Activated CD4-positive, alpha-beta memory T cell treated with anti-CD3 and anti-CD28 coated beads for 36 hours (primary cell): ENCODE measurements around the gene GMDS. TPM values are rescaled to one million over a fixed set of nuclear protein-coding genes. Genes with fewer than 3 reads are reported as not detected.

ENCODE experiments used
- CTCF ChIA-PET: fragments of 350-600 bp; sonication (Branson Sonifier 250); formaldehyde crosslinking; loops from one replicate; lab custom pipeline; 2021; ENCODE audit warnings: antibody characterized with exemption, inconsistent platforms; lab: Charles Lee
- POLR2A ChIA-PET: fragments of 350-600 bp; sonication (Branson Sonifier 250); formaldehyde crosslinking; loops from one replicate; lab custom pipeline; 2021; ENCODE audit warnings: antibody characterized with exemption; lab: Charles Lee
- DNase-seq: peaks from one replicate; pipeline ENCODE4 v3.0.0-alpha.2; 2020
- H3K27ac Mint-ChIP-seq: one replicate; pipeline ENCODE4 v1.8.0; 2021; ENCODE audit warnings: mixed read lengths
- H3K27me3 Mint-ChIP-seq: one replicate; pipeline ENCODE4 v1.8.0; 2021; ENCODE audit warnings: mixed read lengths
- H3K36me3 Mint-ChIP-seq: one replicate; pipeline ENCODE4 v1.8.0; 2021; ENCODE audit warnings: mixed read lengths
- H3K4me1 Mint-ChIP-seq: one replicate; pipeline ENCODE4 v1.8.0; 2021; ENCODE audit warnings: low read depth, mixed read lengths
- H3K4me3 Mint-ChIP-seq: one replicate; pipeline ENCODE4 v1.8.0; 2021; ENCODE audit warnings: mild to moderate bottlenecking, mixed read lengths
- H3K9me3 Mint-ChIP-seq: one replicate; pipeline ENCODE4 v1.8.0; 2021; ENCODE audit warnings: mixed read lengths
- intact Hi-C: fragments of 100-400 bp; cut with micrococcal nuclease; formaldehyde crosslinking; loops from one replicate; pipeline ENCODE4 v1.15.1; 2023
- total RNA-seq, 2 experiments: library from RNA; stranded (reverse); gene quantifications; one replicate each; pipeline ENCODE4 v1.2.3, GENCODE V29; 2021

The GMDS gene
- total RNA-seq, 2 experiments from 2014 or later, result 34.7 to 36.4 TPM

DNA sequence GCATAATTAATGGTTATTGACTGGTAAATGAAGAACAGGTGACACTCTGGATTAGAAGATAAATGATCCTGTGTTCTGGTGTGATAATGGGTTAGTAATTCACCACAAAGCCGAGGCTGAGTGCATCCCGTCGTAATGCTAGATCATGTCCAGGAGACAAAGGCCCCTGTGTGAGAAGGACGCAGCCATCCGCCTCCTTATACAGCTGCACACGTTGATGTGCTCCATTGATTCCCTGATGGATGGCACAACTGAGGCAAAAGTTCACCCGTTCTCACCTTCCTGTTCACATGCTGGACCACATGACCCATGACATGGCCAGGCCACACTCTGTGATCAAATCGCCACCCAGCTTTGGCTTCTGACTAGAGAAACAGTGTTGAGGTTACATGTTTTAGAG lies 499.6 kb downstream of the GMDS start:
- no peaks in the 10 kb centered on the region for H3K27me3 Mint-ChIP-seq
- intact Hi-C loops, result no loop called here
- H3K4me3 Mint-ChIP-seq, result no peak overlapping the region
- H3K9me3 Mint-ChIP-seq, result no peaks in the 10 kb centered on the region
- no peaks in the 10 kb centered on the region for H3K4me1 Mint-ChIP-seq
- peaks cover 3% of the 10 kb centered on the region for H3K36me3 Mint-ChIP-seq
- H3K27ac Mint-ChIP-seq, result no peak overlapping the region
- ChIA-PET CTCF (no interaction called here), POLR2A (no interaction called here)
- DNase-seq, result no peak

DNA sequence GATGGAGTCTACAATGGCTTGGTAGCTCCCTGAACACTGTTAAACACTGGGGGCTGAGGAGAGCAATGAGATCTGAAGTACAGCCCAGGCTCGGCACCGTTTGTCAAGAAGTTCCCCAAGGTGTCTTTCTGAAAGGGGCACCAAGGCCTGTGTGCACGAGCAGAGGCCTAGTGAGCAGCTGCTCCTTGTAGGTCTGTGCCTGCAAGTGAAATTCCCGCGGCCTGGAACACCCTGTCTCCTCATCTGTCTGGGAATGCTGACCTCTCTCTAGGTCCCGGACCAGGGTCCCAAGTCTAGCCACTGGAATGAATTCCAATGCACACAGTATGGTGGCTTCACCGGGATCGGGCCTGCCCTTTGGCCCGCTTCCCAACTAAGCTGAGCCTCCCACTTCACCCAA lies 500.9 kb downstream of the GMDS start:
- Mint-ChIP-seq H3K27me3 (no peaks in the 10 kb centered on the region), H3K27ac (no peak overlapping the region), H3K4me1 (no peaks in the 10 kb centered on the region), H3K4me3 (no peak overlapping the region), H3K9me3 (no peaks in the 10 kb centered on the region), H3K36me3 (peaks cover 3% of the 10 kb centered on the region)
- intact Hi-C loops, result no loop called here
- ChIA-PET CTCF (no interaction called here), POLR2A (no interaction called here)
- DNase-seq, result no peak

DNA sequence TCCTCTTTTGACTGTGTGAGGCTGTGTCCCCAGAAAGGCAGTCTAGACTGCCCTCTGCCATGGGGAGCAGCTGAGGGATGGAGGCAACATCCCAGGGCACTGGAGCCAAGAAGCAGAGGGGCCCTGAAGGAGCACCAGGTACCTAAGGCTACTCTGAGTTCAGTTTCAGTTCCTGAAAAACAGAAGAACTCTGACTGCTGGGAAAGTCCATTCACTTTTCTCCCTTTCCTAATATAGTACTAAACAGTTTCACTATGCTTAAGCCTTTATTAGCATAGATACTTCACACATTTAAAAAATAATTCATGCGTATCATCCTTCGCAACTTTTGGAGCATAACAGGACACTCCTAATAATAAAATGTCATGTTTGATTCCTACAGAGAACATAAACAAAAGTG lies 505.7 kb downstream of the GMDS start:
- no peak overlapping the region for H3K4me3 Mint-ChIP-seq
- CTCF ChIA-PET, result no interaction called here
- H3K36me3 Mint-ChIP-seq, result peaks cover 3% of the 10 kb centered on the region
- no peaks in the 10 kb centered on the region for H3K27me3 Mint-ChIP-seq
- H3K9me3 Mint-ChIP-seq, result no peaks in the 10 kb centered on the region
- no peak overlapping the region for H3K27ac Mint-ChIP-seq
- no peak for DNase-seq
- POLR2A ChIA-PET, result no interaction called here
- no peaks in the 10 kb centered on the region for H3K4me1 Mint-ChIP-seq
- intact Hi-C loops, result no loop called here

DNA sequence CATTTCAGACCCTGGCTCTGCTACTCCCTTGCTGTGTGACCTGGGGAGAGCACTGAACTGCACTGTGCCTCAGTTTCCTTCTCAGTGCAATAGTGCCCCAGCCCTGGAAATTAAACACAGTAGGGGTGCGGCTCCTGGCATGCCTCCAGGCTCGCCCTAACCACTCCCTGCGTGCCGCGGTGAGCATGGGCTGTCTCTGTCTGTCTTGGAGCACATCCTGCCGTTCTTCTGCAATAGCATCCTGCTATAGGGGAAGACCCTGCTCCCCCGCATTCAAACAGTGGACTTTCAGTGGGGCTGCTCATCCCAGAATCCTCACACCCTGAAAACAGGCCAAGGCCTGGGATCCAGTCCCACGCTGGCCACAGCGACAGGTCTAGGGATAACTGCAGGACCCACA lies 506.2 kb downstream of the GMDS start:
- Mint-ChIP-seq H3K9me3 (no peaks in the 10 kb centered on the region), H3K27me3 (no peaks in the 10 kb centered on the region), H3K36me3 (peaks cover 3% of the 10 kb centered on the region), H3K4me1 (no peaks in the 10 kb centered on the region), H3K27ac (no peak overlapping the region), H3K4me3 (no peak overlapping the region)
- ChIA-PET POLR2A (no interaction called here), CTCF (no interaction called here)
- intact Hi-C loops, result no loop called here
- DNase-seq, result no peak

DNA sequence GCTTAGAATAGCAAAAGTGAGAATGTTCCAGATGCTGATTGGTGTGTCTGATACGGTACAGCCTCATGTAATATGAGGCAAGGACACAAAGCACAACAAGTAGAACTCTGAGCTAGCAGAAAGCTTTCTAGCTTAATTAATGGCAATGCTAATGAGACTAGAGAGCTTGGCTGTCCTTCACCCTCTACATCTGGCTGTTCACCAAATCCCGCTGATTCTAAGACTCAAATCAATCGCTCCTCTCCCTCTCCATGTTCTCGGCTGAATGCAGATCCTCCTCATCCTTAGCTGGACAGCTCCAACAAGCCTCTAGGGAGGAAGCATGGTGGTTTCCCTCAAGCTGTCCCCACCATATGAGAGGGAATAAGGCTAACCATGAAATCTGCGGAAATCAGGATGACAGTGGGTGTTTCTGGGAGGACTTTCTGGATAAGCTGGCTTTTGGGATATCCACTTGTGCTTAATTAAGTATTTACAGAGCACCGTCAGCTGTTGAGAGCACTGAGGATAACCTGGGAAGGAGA lies 506.8 kb downstream of the GMDS start:
- DNase-seq, result no peak
- ChIA-PET POLR2A (no interaction called here), CTCF (no interaction called here)
- Mint-ChIP-seq H3K36me3 (peaks cover 3% of the 10 kb centered on the region), H3K4me3 (no peak overlapping the region), H3K9me3 (no peaks in the 10 kb centered on the region), H3K27ac (no peak overlapping the region), H3K27me3 (no peaks in the 10 kb centered on the region), H3K4me1 (no peaks in the 10 kb centered on the region)
- intact Hi-C loops, result no loop called here

DNA sequence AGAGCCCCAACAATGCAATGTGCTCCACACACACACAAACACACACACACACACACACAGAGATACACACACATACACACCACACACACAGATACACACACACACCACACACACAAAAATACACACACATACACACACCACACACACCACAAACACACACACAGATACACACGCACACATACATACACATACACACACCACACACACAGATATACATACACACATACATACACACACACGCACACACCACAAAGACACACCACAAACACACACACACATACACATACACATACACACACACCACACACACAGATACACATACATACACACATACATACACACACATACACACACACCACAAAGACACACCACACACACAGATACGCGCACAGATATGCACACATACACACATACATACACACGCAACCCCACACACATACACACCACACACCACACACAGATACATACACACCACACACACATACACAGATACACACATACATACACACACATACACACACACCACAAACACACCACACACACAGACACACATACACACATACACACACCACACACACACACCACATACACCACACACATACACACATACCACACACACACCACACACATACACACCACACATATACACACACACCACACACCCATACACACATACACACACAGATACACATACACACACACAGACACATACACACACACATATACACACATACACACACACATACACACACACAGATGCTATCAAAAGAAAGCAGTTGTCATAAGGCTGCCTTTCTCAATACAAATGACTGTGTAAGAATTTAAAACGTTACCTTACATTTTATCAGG lies 507.7 kb downstream of the GMDS start:
- Mint-ChIP-seq H3K27ac (no peak overlapping the region), H3K9me3 (no peaks in the 10 kb centered on the region)

DNA sequence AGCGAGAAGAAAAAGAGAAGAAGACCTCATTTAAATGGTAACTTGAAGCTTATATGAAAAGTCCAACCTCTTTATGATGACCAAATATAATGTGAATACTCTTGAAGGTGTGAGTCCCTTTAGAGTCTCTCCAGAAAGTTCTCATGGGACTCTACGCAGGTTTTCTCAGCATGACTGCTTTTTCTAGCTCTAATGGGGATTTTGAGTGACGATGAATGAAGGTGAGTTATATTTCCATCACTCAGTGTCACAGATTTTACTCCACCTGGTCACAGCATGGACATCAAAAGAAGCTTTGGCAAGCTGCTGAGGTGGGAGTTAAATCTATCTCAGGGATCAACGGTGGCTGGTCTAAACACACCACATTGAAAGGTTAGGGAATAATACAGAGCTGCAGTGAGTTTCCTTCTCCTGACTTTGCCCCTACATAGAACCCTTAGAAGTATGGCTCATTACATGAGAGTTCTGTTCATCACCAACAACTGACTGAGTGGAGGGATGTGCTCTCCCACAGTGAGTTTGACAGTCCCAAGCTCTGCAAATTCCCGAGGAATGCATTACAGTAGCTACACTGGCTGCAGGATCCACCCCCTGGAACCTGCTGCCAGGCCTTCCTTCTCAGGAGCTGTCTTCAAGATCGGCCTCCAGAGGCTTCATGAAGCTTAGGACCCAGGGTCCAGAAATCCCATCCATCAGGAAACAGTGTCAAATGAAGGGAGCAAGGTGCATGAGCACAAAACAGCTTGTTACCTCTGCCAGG lies 508.9 kb downstream of the GMDS start:
- ChIA-PET CTCF (no interaction called here), POLR2A (no interaction called here)
- intact Hi-C loops, result no loop called here
- no peak overlapping the region for H3K4me3 Mint-ChIP-seq
- no peaks in the 10 kb centered on the region for H3K4me1 Mint-ChIP-seq
- H3K27ac Mint-ChIP-seq, result no peak overlapping the region
- no peak for DNase-seq
- peaks cover 5% of the 10 kb centered on the region for H3K36me3 Mint-ChIP-seq
- H3K9me3 Mint-ChIP-seq, result peaks cover 2% of the 10 kb centered on the region
- no peaks in the 10 kb centered on the region for H3K27me3 Mint-ChIP-seq

More for the DNA sequence above, 507.7 kb downstream of the GMDS start:
- Mint-ChIP-seq H3K36me3 (peaks cover 3% of the 10 kb centered on the region), H3K4me1 (no peaks in the 10 kb centered on the region), H3K4me3 (no peak overlapping the region), H3K27me3 (no peaks in the 10 kb centered on the region)
- intact Hi-C loops, result no loop called here
- ChIA-PET CTCF (no interaction called here), POLR2A (no interaction called here)
- no peak for DNase-seq

DNA sequence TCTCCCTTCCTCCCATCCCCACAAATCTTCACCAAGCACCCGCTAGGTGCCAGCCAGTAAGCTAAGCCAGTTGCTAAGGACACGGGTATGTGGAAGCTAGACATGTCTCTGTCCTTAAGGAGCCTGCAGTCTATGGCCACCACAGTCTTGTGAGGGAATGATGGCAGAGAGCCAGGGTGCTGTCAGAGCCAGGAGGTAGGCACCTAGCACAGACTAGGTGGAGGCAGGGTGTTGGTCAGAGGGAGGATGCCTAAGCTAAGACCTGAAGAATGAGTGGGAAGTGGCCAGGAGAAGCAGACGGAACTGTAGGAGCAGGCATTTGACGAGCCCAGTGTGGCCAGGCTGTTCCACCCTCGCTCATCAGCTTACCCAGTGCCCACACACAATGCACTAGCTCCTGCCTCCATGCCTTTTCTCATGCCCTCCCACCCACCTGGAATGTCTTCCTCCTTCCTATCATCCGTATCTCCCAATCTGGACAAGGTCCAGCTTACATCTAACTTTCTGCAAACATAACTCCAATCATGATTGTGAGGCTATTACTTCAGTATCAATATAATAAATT lies 510.1 kb downstream of the GMDS start:
- Mint-ChIP-seq H3K9me3 (peaks cover 6% of the 10 kb centered on the region), H3K27ac (no peak overlapping the region), H3K36me3 (peaks cover 6% of the 10 kb centered on the region), H3K4me1 (no peaks in the 10 kb centered on the region), H3K4me3 (no peak overlapping the region), H3K27me3 (no peaks in the 10 kb centered on the region)
- no peak for DNase-seq
- ChIA-PET CTCF (no interaction called here), POLR2A (interaction anchor here (0.6 kb wide), 1 partner anchor 387 kb away, joined by 3 read pairs; no protein-coding TSS in a partner anchor)
- intact Hi-C loops, result no loop called here

DNA sequence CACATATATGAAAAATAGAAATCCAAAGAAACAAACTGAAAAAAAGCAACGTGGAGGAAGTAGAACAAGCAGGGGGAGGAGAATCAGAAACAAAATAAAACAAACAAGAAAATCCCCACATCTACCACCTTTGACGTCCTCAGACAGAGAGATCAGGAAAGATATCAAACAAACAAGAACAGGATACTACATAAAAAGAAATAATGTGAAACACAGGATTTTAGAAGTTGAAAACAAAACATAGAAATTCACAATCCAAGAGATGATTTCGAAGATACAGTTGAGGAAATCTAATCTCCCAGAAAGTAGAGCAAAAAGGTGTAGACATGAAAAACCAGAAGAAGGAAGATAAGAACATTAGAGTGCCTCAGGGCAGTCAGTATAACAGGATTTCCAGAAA lies 514.5 kb downstream of the GMDS start:
- ChIA-PET CTCF (no interaction called here), POLR2A (no interaction called here)
- H3K27me3 Mint-ChIP-seq, result no peaks in the 10 kb centered on the region
- DNase-seq, result no peak
- intact Hi-C loops, result no loop called here
- peaks cover 6% of the 10 kb centered on the region for H3K9me3 Mint-ChIP-seq
- H3K27ac Mint-ChIP-seq, result no peak overlapping the region
- H3K4me3 Mint-ChIP-seq, result no peak overlapping the region
- no peaks in the 10 kb centered on the region for H3K4me1 Mint-ChIP-seq
- peaks cover 14% of the 10 kb centered on the region for H3K36me3 Mint-ChIP-seq

DNA sequence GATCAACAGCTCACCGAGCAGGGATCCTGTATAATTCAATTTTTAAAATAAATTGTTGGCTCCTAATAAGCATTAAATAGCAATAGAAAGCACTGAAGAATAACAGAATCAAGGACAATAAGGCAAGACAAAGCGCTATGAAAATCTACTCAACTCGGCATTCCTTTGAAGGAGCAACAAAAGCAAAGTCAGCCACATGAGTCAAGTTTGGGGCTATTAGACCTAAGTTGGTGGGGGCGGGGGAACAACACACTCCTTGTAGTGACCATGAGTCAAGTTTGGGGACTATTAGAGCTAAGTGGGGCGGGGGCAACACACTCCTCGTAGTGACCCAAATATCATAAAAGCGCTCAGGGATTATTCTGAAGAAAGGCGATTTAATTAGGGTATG lies 515.7 kb downstream of the GMDS start:
- POLR2A ChIA-PET, result no interaction called here
- no peak for DNase-seq

DNA sequence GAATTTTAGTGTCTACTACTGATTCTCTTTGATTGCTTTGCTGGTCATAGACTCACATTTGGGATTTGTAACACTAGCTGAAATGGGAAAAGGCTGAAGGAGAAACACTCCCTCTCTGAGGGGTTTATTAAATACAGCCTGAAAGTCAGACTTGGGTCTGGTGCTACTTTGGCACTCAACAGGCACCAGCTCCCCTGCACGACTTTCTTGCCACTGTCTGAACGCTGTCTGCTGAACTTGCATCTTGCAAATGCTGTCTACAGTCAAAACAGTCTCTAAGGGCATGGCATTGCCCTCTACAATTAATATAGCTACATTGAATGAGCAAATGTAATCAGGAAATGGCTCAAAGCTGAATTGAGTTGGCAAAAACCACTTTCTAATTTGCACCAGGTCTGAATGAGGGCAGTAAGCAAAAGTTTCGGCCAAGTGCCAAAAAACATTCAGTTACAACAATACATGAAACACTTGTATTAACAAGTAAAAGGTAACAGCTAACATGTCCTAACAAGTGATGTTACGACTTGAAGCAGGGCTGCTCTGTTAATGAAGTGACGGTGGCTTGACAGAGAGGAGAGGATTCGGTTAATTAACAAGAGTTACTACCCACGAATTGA lies 516.2 kb downstream of the GMDS start:
- Mint-ChIP-seq H3K4me1 (no peaks in the 10 kb centered on the region), H3K9me3 (peaks cover 6% of the 10 kb centered on the region), H3K4me3 (no peak overlapping the region), H3K27ac (no peak overlapping the region), H3K27me3 (no peaks in the 10 kb centered on the region), H3K36me3 (peaks cover 25% of the 10 kb centered on the region)
- DNase-seq, result no peak
- intact Hi-C loops, result no loop called here
- ChIA-PET CTCF (no interaction called here), POLR2A (no interaction called here)

More for the DNA sequence above, 515.7 kb downstream of the GMDS start:
- Mint-ChIP-seq H3K4me3 (no peak overlapping the region), H3K27ac (no peak overlapping the region), H3K36me3 (peaks cover 22% of the 10 kb centered on the region), H3K27me3 (no peaks in the 10 kb centered on the region), H3K9me3 (peaks cover 6% of the 10 kb centered on the region), H3K4me1 (no peaks in the 10 kb centered on the region)
- CTCF ChIA-PET, result no interaction called here
- intact Hi-C loops, result no loop called here

DNA sequence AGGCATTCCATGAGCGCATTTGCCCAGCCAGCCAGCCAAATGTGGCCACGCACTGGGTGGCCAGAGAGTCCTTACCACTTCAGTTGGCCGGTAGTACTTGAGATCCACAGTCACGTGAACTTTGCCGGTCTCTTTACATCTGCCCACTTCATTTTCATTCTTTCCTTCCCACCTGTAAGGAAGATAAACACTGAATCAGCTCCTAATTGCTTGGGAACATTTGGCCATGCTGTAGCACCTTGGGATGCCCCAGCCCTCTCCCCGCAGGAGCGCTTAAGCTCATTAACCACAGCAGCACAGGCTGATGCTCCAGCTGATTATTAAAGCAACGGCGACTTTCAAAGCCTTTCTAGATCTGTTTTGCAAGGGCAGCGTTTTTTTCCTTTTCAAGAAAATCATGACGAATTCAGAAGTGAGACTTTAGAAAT lies 519.0 kb downstream of the GMDS start:
- Mint-ChIP-seq H3K27me3 (no peaks in the 10 kb centered on the region), H3K4me1 (no peaks in the 10 kb centered on the region), H3K4me3 (no peak overlapping the region), H3K36me3 (peaks cover 25% of the 10 kb centered on the region), H3K9me3 (peaks cover 4% of the 10 kb centered on the region), H3K27ac (no peak overlapping the region)
- ChIA-PET POLR2A (no interaction called here), CTCF (no interaction called here)
- no peak for DNase-seq
- intact Hi-C loops, result no loop called here
